Neuron (in vitro differentiated cells): ENCODE data around the gene DSE.

ENCODE experiments used
- H2AFZ ChIP-seq: one replicate; pipeline ENCODE4 v1.6.1; 2013; ENCODE audit warnings: low read depth, mild to moderate bottlenecking, inconsistent platforms, low read length, moderate library complexity
- H3K27me3 ChIP-seq: one replicate; pipeline ENCODE4 v1.6.1; 2013; ENCODE audit warnings: low read length; ENCODE audit not compliant: insufficient read depth
- H3K36me3 ChIP-seq: one replicate; pipeline ENCODE4 v1.6.1; 2013; ENCODE audit warnings: low read length; ENCODE audit not compliant: insufficient read depth
- H3K4me1 ChIP-seq: one replicate; pipeline ENCODE4 v1.6.1; 2013; ENCODE audit warnings: low read length; ENCODE audit not compliant: insufficient read depth
- H3K4me3 ChIP-seq: 2 replicates; pipeline ENCODE4 v1.5.1; 2013; ENCODE audit warnings: mild to moderate bottlenecking, low read length, moderate library complexity
- H3K9me3 ChIP-seq: one replicate; pipeline ENCODE4 v1.6.1; 2013; ENCODE audit warnings: low read length

The DSE gene

DNA sequence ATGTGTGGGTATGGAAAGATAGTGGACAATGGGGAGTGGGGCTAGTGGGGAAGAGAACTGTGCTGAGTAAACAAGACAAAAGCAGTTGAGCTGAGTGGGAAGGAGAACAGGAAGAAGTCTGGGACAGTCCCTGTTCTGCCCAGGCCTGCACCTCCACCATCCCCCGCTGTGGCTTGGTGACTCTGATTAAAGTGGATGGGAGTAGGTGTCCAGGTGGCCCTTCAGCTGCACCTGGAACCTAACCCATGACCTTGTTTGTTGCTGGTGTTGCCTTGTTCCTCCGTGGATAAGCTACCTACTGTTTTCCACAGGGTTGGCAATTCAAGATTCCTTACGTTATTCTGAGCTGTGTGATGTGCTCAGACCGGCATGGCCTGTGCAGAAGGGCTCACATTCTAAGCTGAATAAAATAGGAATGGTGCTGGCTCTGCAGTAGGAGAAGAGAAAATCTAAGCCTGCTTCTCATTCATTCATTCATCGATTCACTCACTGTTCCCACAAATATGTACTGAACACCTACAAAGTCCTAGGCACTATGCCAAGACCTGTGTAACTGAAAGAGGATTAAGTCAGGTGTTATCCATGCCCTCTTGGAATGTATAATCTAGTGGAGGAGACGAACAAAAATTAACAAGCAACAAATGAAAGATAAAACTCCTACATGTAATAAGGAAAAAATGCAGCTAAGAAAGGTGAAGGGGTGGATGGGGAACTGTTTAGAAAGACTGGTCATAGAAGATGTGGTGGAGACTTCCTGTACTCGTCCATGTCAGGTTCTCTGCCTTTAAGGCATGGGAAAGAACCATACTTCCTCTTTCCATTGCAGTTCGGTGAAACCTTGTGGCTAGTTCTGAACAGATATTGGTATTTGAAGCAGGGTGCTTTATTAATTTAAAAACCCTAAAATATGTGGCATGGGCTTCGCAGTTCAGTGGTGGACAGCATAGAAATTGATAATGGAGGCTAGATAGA lies 80.3 kb downstream of the DSE start:
- peaks cover 4% of the 10 kb centered on the region for H3K4me1 ChIP-seq
- no peaks in the 10 kb centered on the region for H3K9me3 ChIP-seq
- no peak overlapping the region for H3K4me3 ChIP-seq
- no peak overlapping the region for H2AFZ ChIP-seq
- H3K27me3 ChIP-seq, result no peaks in the 10 kb centered on the region
- no peaks in the 10 kb centered on the region for H3K36me3 ChIP-seq

DNA sequence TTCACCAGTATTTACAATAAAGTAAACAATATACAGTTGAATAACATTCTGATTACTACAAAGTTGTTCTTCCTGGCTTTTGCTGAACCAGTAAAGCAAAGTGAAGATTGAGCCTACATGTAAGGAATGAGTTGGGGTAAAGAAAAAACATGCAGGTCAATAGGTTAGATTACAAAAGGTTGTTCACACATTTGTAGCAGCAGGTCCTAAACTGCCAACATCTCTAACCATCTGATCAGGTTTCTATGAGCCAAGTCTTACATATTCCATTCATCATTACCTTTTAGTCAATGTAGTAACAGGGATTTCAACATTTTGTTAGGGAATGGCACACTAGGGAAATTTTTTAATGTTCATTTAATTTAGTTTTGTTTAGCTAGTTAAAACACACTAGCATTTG lies 81.2 kb downstream of the DSE start:
- Histone ChIP-seq H3K4me3 (no peak overlapping the region), H3K27me3 (no peaks in the 10 kb centered on the region), H3K36me3 (no peaks in the 10 kb centered on the region), H2AFZ (no peak overlapping the region), H3K4me1 (peaks cover 4% of the 10 kb centered on the region), H3K9me3 (no peaks in the 10 kb centered on the region)

DNA sequence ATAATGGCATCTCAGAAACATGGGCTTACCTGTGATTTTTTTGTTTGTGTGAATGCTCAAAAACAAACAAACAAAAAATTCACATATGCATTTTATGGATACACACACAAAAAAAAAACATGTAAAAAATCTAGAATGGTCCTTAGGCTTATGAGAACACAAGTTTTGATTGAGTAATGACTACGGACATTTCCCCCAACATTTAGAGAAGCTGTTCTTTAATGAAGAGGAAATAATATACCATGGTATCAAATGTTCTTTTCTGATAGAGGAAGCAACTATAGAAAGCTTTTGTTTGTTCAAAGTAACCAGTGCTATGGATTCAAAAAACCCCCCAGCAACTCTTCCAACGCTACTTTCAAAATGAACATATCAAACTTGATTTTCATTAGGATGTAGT lies 81.8 kb downstream of the DSE start:
- H3K27me3 ChIP-seq, result no peaks in the 10 kb centered on the region
- H3K4me1 ChIP-seq, result peaks cover 4% of the 10 kb centered on the region
- no peaks in the 10 kb centered on the region for H3K9me3 ChIP-seq
- H3K36me3 ChIP-seq, result no peaks in the 10 kb centered on the region
- H2AFZ ChIP-seq, result no peak overlapping the region
- no peak overlapping the region for H3K4me3 ChIP-seq

DNA sequence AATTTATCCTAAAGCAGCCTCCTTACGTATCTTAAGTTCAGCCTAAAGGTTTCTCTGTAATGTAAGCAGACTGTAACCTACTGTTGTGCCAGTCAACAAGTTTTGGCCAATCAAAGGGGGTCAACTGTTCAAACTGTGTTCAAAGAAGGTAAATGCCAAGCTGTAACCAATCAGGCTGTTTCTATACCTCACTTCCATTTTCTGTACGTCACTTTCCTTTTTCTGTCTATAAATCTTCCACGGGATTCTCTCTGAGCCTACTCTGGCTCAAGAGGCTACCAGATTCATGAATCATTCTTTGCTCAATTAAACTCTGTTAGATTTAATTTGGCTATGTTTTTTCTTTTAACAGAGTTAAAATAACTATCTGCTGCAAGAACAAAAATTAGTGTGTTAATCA lies 85.4 kb downstream of the DSE start:
- Histone ChIP-seq H3K4me1 (peaks cover 4% of the 10 kb centered on the region), H3K4me3 (no peak overlapping the region), H3K9me3 (no peaks in the 10 kb centered on the region), H2AFZ (no peak overlapping the region), H3K36me3 (no peaks in the 10 kb centered on the region), H3K27me3 (no peaks in the 10 kb centered on the region)

DNA sequence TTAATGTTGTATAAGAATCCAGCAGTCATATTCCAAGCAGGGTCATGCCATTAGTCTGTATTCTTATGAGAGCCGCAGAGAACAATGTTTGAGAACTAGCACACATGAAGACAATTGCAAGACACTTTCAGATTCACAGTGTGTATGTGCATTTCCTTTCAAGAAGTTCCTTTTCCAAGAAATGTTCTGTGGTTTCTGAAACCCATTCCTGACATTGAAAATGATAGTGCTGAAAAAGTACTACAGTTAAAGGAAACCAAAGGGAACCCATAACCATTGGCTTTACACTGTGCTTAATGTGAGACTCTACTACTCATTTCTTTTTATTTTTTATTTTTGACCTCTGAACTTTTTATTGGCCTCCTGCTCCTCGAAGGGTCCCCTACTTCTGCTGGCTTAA lies 86.2 kb downstream of the DSE start:
- Histone ChIP-seq H3K27me3 (no peaks in the 10 kb centered on the region), H3K4me1 (peaks cover 4% of the 10 kb centered on the region), H3K9me3 (no peaks in the 10 kb centered on the region), H3K4me3 (no peak overlapping the region), H3K36me3 (no peaks in the 10 kb centered on the region), H2AFZ (no peak overlapping the region)

DNA sequence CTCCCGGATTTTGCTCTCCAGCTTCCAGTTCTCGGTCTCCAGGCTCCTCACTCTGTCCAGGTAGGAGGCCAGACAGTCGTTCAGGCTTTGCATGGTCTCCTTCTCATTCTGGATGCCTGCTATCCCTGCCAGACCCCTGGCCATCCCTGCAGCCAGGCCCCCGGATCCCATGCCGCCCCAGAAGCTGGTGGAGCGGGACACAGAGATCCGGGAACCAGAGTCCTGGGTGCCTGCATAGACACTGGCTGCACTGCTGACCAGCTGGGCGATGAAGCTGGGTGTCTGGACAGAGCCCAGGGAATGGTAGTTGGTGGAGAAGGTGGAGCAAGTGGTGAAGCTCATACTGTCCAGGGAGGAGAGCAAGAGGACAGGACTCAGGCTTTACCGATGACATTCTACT lies 87.5 kb downstream of the DSE start:
- H3K4me3 ChIP-seq, result no peak overlapping the region
- H3K9me3 ChIP-seq, result no peaks in the 10 kb centered on the region
- no peaks in the 10 kb centered on the region for H3K36me3 ChIP-seq
- no peaks in the 10 kb centered on the region for H3K27me3 ChIP-seq
- no peak overlapping the region for H2AFZ ChIP-seq
- peaks cover 4% of the 10 kb centered on the region for H3K4me1 ChIP-seq

DNA sequence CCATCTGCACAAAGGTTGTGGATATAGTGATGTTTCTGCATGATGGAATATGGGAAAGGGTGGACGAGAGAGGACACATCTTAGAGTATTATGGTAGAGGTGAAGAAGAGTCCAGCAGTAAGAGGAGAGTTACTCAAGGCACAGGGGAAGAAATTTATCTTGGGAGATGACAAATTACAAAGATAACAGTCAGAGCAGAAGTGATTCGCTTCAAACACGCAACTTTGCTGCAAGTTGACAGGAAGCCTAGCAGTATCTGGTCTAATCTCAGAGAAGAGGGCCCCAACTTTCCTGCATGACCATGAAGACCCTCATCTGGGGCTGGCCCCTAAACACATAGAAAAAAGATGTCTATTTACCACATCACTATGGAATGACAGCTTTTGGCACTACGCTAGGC lies 89.2 kb downstream of the DSE start:
- no peaks in the 10 kb centered on the region for H3K36me3 ChIP-seq
- H2AFZ ChIP-seq, result no peak overlapping the region
- H3K4me3 ChIP-seq, result no peak overlapping the region
- H3K27me3 ChIP-seq, result no peaks in the 10 kb centered on the region
- peaks cover 4% of the 10 kb centered on the region for H3K4me1 ChIP-seq
- H3K9me3 ChIP-seq, result no peaks in the 10 kb centered on the region

DNA sequence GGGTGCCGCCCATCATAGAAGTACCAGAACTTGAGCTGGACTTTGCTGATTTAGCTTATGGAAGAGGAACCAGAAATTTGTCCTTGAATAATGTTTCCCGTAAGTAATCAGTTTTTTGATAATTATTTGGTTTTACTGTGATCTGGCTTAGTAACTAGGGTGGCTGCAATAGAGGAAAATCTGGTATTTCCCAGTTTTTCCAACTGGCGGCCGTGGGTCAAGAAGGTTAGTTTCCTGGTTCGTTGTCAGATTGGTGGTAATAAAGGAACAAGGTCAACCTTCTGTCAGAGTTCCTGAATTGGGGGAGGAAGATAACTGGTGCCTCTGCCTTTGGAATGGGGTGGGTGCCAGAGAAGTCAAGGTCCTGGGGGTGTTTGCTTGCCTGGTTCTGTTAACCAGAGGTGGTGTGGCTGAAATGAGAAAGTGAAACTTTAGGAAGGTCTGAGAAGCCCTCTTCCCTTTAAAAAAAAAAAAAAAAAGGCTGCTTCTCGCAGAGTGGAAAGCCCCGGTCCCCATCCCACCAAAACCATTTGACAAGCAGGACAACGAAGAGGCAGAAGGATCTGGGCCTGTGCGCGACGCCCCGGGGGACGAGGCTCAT lies 90.7 kb downstream of the DSE start, which contains the start of gene CALHM6:
Gene CALHM6 (plus strand): TSS at position 45 of the 601 bp plus-strand sequence. CDS start 555 bp downstream, at position 600.
- Histone ChIP-seq H3K27me3 (no peaks in the 10 kb centered on the region), H3K36me3 (no peaks in the 10 kb centered on the region)

DNA sequence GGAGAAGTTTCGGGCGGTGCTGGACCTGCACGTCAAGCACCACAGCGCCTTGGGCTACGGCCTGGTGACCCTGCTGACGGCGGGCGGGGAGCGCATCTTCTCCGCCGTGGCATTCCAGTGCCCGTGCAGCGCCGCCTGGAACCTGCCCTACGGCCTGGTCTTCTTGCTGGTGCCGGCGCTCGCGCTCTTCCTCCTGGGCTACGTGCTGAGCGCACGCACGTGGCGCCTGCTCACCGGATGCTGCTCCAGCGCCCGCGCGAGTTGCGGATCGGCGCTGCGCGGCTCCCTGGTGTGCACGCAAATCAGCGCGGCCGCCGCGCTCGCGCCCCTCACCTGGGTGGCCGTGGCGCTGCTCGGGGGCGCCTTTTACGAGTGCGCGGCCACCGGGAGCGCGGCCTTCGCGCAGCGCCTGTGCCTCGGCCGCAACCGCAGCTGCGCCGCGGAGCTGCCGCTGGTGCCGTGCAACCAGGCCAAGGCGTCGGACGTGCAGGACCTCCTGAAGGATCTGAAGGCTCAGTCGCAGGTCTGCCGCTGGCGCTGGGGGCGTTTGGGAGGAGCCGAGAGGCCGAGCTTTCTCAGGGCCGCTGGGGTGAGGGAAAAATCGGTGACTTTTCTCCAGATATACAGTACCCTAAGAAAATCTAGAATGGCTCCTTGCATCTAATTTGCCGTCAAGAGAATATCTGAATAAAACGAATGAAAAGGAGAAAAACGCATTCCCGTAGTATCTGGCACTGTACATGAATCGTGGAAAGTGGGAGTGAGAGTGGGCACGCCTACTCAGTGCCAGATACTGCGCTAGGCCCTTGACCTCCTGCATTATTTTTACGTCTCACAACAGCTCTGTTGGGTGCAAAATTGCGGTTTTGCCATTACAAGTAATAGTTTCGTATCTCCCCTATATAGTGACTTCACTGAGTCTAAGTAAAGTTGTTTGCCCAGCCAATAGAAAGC lies 91.5 kb downstream of the DSE start:
- Histone ChIP-seq H3K9me3 (no peaks in the 10 kb centered on the region), H3K27me3 (no peaks in the 10 kb centered on the region), H2AFZ (no peak overlapping the region), H3K4me3 (no peak overlapping the region), H3K4me1 (no peaks in the 10 kb centered on the region), H3K36me3 (no peaks in the 10 kb centered on the region)

More for the DNA sequence above, 90.7 kb downstream of the DSE start, which contains the start of gene CALHM6:
- H3K4me1 ChIP-seq, result no peaks in the 10 kb centered on the region
- H3K9me3 ChIP-seq, result no peaks in the 10 kb centered on the region
- H2AFZ ChIP-seq, result no peak within 1 kb of the TSS
- H3K4me3 ChIP-seq, result no peak within 1 kb of the TSS

DNA sequence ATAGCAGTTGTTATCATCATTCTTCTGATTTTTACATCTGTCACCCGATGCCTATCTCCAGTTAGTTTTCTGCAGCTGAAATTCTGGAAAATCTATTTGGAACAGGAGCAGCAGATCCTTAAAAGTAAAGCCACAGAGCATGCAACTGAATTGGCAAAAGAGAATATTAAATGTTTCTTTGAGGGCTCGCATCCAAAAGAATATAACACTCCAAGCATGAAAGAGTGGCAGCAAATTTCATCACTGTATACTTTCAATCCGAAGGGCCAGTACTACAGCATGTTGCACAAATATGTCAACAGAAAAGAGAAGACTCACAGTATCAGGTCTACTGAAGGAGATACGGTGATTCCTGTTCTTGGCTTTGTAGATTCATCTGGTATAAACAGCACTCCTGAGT lies 92.6 kb downstream of the DSE start:
- Histone ChIP-seq H3K4me3 (no peak overlapping the region), H2AFZ (no peak overlapping the region), H3K4me1 (no peaks in the 10 kb centered on the region), H3K27me3 (no peaks in the 10 kb centered on the region), H3K9me3 (no peaks in the 10 kb centered on the region), H3K36me3 (no peaks in the 10 kb centered on the region)

DNA sequence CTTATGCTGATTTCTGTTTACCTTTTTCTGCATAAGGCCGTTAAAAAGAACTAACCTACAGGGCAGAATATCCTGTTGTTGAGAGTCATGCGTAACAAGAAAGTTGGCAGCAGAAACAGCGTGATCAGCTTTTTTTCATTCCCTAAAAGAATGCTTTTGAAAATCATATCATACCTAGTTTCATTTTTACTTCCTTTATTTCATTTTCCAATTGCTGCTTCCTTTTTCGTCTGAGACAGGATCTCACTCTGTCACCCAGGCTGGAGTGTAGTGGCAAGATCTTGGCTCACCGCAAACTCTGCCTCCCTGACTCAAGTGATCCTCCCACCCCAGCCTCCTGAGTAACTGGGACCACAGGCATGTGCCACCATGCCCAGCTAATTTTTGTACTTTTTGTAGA lies 94.5 kb downstream of the DSE start:
- H3K4me3 ChIP-seq, result no peak overlapping the region
- H3K27me3 ChIP-seq, result no peaks in the 10 kb centered on the region
- no peaks in the 10 kb centered on the region for H3K36me3 ChIP-seq
- H3K4me1 ChIP-seq, result no peaks in the 10 kb centered on the region
- H3K9me3 ChIP-seq, result no peaks in the 10 kb centered on the region
- H2AFZ ChIP-seq, result no peak overlapping the region

DNA sequence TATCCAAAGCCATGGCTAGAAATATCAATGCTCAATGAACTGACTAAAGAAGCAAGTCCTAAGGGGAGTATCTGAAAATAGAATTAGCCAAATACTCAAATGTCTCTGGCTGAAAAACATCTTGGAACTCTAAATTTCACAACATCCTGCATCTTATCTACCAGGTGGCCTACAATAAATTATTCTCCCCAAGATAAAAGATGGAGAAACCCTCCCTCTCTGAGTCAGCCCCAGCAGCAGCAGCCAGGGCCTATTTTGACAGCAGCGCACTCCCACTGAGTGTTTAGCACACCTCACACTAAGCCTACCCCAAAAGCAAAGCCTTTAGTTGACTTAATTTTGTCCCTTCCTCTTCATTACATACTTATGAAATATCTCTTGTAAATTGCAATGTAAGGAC lies 96.3 kb downstream of the DSE start:
- H3K36me3 ChIP-seq, result no peaks in the 10 kb centered on the region
- no peak overlapping the region for H3K4me3 ChIP-seq
- H3K4me1 ChIP-seq, result no peaks in the 10 kb centered on the region
- no peaks in the 10 kb centered on the region for H3K9me3 ChIP-seq
- H2AFZ ChIP-seq, result no peak overlapping the region
- H3K27me3 ChIP-seq, result no peaks in the 10 kb centered on the region

DNA sequence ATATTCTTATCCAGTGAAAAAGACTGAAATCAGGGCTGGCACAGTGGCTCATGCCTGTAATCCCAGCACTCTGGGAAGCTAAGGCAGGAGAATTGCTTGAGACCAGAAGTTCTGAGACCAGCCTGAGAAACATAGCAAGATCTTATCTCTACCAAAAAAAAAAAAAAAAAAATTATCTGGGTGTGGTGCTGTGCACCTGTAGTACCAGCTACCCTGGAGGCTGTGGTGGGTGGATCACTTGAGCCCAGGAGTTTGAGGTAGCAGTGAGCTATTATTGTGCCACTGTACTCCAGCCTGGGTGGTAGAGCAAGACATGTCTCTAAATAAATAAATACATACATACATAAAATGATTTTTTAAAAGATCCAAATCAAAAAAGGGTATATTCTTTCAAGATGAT lies 96.8 kb downstream of the DSE start:
- H3K36me3 ChIP-seq, result no peaks in the 10 kb centered on the region

More for the DNA sequence above, 96.8 kb downstream of the DSE start:
- Histone ChIP-seq H3K4me1 (no peaks in the 10 kb centered on the region), H3K4me3 (no peak overlapping the region), H3K27me3 (no peaks in the 10 kb centered on the region), H3K9me3 (no peaks in the 10 kb centered on the region), H2AFZ (no peak overlapping the region)
